Type B pancreatic cell (in vitro differentiated cells): ENCODE measurements around the gene GZF1. TPM values are rescaled to one million over a fixed set of nuclear protein-coding genes. Genes with fewer than 3 reads are reported as not detected.
A peak's percentile ranks its signal among the peaks of the same experiment; 100 is the strongest.

Experiments used
- DNase-seq: peaks from one replicate; pipeline ENCODE4 v3.0.0; 2021; ENCODE audit warnings: mixed read lengths; ENCODE audit not compliant: unreplicated experiment; ENCODE audit errors: extremely low spot score
- H3K27ac Mint-ChIP-seq: 2 replicates; pipeline ENCODE4 v1.8.0; 2021; ENCODE audit warnings: mild to moderate bottlenecking, mixed read lengths
- H3K27me3 Mint-ChIP-seq: 2 replicates; pipeline ENCODE4 v1.8.0; 2021; ENCODE audit warnings: mixed read lengths
- H3K36me3 Mint-ChIP-seq: 2 replicates; pipeline ENCODE4 v1.8.0; 2021; ENCODE audit warnings: mixed read lengths
- H3K4me1 Mint-ChIP-seq: one replicate; pipeline ENCODE4 v1.8.0; 2021; ENCODE audit warnings: mixed read lengths; ENCODE audit not compliant: unreplicated experiment
- H3K4me3 Mint-ChIP-seq: 2 replicates; pipeline ENCODE4 v1.8.0; 2021; ENCODE audit warnings: mild to moderate bottlenecking, mixed read lengths
- H3K9me3 Mint-ChIP-seq: 2 replicates; pipeline ENCODE4 v1.8.0; 2021; ENCODE audit warnings: mixed read lengths
- total RNA-seq: library from RNA; stranded (reverse); gene quantifications from 2 replicates; pipeline ENCODE4 v1.2.1, GENCODE V29; 2021; ENCODE audit warnings: low replicate concordance
- TF ChIP-seq, protein P1 (sequence below): fragments of 200-600 bp; sonication (generic); conservative IDR thresholded peaks from 2 replicates; pipeline ENCODE4 v1.5.0; 2021; ENCODE audit warnings: antibody characterized with exemption, mild to moderate bottlenecking

The GZF1 gene
- total RNA-seq, 1 donor from 2014 or later = 13.4 TPM

DNA sequence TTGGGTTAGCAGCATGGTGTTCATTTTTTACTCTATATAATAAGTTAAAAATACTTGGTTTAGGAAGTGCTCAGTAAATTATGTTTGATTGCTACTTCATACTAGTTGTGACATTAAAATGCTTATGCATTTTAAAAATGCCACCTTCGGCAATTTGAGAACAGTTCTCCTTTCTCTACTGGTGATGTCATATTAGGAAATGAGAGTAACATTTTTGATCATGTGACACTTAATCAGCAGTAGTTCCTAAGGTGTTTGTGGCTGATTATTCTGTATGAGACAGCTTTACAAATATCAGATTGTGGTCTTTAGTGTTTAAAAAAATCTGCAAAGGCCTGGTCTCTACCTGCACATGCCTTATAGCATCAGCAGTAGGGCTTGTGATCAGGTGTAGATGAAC lies 4.4 kb downstream of the GZF1 start:
- Mint-ChIP-seq H3K27ac (peak overlapping the region; percentile 17), H3K4me1 (peaks cover 33% of the 10 kb centered on the region), H3K4me3 (peak overlapping the region; percentile 18), H3K36me3 (peaks cover 30% of the 10 kb centered on the region), H3K9me3 (no peaks in the 10 kb centered on the region), H3K27me3 (no peaks in the 10 kb centered on the region)
- DNase-seq = no peak
- TF ChIP-seq, protein P1, sequence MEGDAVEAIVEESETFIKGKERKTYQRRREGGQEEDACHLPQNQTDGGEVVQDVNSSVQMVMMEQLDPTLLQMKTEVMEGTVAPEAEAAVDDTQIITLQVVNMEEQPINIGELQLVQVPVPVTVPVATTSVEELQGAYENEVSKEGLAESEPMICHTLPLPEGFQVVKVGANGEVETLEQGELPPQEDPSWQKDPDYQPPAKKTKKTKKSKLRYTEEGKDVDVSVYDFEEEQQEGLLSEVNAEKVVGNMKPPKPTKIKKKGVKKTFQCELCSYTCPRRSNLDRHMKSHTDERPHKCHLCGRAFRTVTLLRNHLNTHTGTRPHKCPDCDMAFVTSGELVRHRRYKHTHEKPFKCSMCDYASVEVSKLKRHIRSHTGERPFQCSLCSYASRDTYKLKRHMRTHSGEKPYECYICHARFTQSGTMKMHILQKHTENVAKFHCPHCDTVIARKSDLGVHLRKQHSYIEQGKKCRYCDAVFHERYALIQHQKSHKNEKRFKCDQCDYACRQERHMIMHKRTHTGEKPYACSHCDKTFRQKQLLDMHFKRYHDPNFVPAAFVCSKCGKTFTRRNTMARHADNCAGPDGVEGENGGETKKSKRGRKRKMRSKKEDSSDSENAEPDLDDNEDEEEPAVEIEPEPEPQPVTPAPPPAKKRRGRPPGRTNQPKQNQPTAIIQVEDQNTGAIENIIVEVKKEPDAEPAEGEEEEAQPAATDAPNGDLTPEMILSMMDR = no peak

- Mint-ChIP-seq H3K4me1 (peaks cover 33% of the 10 kb centered on the region), H3K9me3 (no peaks in the 10 kb centered on the region), H3K4me3 (no peak overlapping the region), H3K27me3 (no peaks in the 10 kb centered on the region), H3K27ac (no peak overlapping the region), H3K36me3 (peaks cover 36% of the 10 kb centered on the region)
- TF ChIP-seq, protein P1 = no peak
- no peak for DNase-seq
Observed at GRCh38 chr20:23367770-23368169, 5.8 kb downstream of the GZF1 start.

DNA sequence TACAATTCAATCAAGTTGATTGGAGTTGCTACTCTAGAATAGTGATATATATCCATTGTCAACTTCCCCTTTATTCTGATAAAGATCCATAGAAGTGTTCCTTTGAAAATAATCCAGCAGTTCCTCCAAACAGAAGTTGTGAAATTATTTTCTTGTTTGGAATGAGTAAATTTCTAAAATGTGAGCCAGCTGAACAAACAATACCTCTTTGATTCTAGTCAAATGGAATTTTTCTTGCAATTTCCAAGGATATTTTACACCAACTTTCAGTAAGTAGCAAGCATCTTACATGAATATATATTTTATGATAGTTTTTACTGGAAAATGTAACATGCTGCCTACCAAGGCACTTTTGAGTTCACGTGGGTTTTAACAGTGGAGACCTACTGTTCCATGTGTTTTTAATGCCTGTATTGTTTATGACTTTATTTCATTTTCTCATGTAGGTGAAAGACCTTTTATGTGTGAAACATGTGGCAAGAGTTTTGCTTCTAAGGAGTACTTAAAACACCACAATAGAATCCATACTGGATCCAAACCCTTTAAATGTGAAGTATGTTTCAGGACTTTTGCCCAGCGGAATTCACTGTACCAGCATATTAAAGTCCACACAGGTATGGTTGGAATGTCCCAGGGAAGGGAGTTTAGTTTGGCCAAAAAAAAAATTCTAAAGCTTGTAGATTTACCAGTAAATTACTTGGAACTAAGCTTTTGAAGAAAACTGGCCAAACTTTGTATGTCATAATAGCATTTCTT lies 6.5 kb downstream of the GZF1 start:
- Mint-ChIP-seq H3K27me3 (no peaks in the 10 kb centered on the region), H3K27ac (no peak overlapping the region), H3K9me3 (no peaks in the 10 kb centered on the region), H3K4me3 (no peak overlapping the region), H3K4me1 (peaks cover 26% of the 10 kb centered on the region), H3K36me3 (peaks cover 37% of the 10 kb centered on the region)
- no peak for DNase-seq
- TF ChIP-seq, protein P1 = no peak

DNA sequence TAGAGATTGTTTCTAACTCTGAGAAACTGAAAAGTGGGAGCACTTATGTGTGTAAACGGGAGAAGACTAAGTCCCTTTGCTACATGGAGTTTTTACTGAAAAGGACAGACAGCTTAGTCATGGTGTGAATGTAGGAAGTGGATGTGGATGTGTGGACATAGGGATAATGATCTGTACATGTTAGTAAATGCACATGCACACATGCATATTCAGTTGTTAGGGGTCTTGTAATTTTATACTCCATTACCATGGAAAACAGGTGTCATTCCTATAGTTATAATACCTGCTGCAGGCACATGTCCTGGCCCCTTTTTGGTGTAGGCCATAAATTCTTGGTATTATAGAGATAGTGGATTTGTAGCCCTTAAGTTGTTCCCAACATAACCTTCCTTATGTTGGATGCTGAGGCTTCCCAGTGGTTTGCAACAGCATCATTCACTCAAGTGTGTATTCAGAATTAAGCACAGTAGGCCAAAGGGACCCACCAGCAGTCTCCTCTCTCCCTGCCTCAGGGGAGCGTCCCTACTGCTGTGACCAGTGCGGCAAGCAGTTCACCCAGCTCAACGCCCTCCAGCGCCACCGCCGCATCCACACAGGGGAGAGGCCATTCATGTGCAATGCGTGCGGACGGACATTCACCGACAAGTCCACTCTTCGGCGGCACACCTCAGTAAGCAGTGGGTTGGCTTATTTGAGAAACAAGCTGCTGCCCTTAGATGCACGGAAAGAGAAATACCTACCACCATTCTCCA lies 7.3 kb downstream of the GZF1 start:
- Mint-ChIP-seq H3K27me3 (no peaks in the 10 kb centered on the region), H3K27ac (no peak overlapping the region), H3K4me3 (no peak overlapping the region), H3K9me3 (no peaks in the 10 kb centered on the region), H3K36me3 (peaks cover 39% of the 10 kb centered on the region), H3K4me1 (peaks cover 26% of the 10 kb centered on the region)
- DNase-seq = no peak
- TF ChIP-seq, protein P1 = no peak

DNA sequence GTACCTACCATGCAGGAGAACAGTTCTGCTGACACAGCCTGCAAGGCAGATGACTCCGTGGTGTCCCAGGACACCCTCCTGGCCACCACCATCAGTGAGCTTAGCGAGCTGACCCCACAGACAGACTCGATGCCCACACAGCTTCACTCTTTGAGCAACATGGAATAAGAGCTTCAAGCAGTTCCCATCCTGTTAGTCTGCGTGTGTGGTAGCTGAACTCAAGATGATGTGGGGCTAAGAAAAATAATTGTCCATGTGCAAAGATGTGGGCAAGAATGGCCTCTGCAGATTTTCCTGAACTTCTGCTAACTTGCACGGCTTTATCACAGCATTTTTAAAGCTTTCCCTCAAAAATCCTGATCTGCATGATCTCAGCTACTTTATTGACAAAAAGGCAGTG lies 8.3 kb downstream of the GZF1 start:
- DNase-seq = no peak
- H3K4me3 Mint-ChIP-seq = no peak overlapping the region
- TF ChIP-seq, protein P1 = no peak
- H3K36me3 Mint-ChIP-seq = peaks cover 30% of the 10 kb centered on the region
- no peaks in the 10 kb centered on the region for H3K9me3 Mint-ChIP-seq
- H3K27ac Mint-ChIP-seq = no peak overlapping the region
- peaks cover 18% of the 10 kb centered on the region for H3K4me1 Mint-ChIP-seq
- no peaks in the 10 kb centered on the region for H3K27me3 Mint-ChIP-seq
